GM21447 (cell line): ENCODE results near the gene MRM2.
"Not testable (repeated sequence)": the region's sequence is repeated elsewhere in the genome, so short reads cannot be mapped to it uniquely, and the experiment has no call there.

Source experiments
- ATAC-seq: cut with Tn5 transposase; IDR thresholded peaks from one replicate; pipeline ENCODE4 v1.9.1; 2021; ENCODE audit not compliant: unreplicated experiment

The MRM2 gene

GRCh38 chr7:2269089-2269990, 27.3 kb upstream of the MRM2 start:
- ATAC-seq, result not testable (repeated sequence)

- ATAC-seq, result no peak
These were observed 24.9 kb upstream of the MRM2 start for GRCh38 chr7:2266911-2267310.

- ATAC-seq, result no peak
These were observed 22.2 kb upstream of the MRM2 start for GRCh38 chr7:2264158-2264557.

GRCh38 chr7:2263176-2263575, 21.2 kb upstream of the MRM2 start:
- no peak for ATAC-seq

GRCh38 chr7:2261611-2262010, 19.6 kb upstream of the MRM2 start:
- ATAC-seq, result no peak

GRCh38 chr7:2260820-2261219, 18.8 kb upstream of the MRM2 start:
- no peak for ATAC-seq

GRCh38 chr7:2259480-2259879, 17.5 kb upstream of the MRM2 start:
- no peak for ATAC-seq

- peak; percentile 75 for ATAC-seq
These were observed 16.8 kb upstream of the MRM2 start for GRCh38 chr7:2258661-2259365.

- no peak for ATAC-seq
These were observed 15.6 kb upstream of the MRM2 start for GRCh38 chr7:2257651-2258050.

GRCh38 chr7:2257046-2257551, 15.1 kb upstream of the MRM2 start:
- ATAC-seq, result no peak

- no peak for ATAC-seq
These were observed 14.5 kb upstream of the MRM2 start for GRCh38 chr7:2256306-2257045.

- ATAC-seq, result no peak
These were observed 13.4 kb upstream of the MRM2 start for GRCh38 chr7:2255145-2256139.

GRCh38 chr7:2254429-2255144, 12.6 kb upstream of the MRM2 start:
- no peak for ATAC-seq

GRCh38 chr7:2253525-2254244, 11.7 kb upstream of the MRM2 start:
- no peak for ATAC-seq

- ATAC-seq, result no peak
These were observed 11.0 kb upstream of the MRM2 start for GRCh38 chr7:2253021-2253420.

- ATAC-seq, result no peak
These were observed 10.1 kb upstream of the MRM2 start for GRCh38 chr7:2251841-2252771.

- no peak for ATAC-seq
These were observed 9.4 kb upstream of the MRM2 start for GRCh38 chr7:2251381-2251780.
